Activated T-cell treated with anti-CD3 and anti-CD28 coated beads for 48 hours (primary cell): ENCODE data around the gene PLAAT3.
"Not testable (repeated sequence)": the region's sequence is repeated elsewhere in the genome, so short reads cannot be mapped to it uniquely, and the experiment has no call there.

ENCODE experiments used
- DNase-seq: peaks from one replicate; pipeline ENCODE4 v3.0.0-alpha.2; 2020; ENCODE audit warnings: low read depth

Gene PLAAT3

GRCh38 chr11:63614136-63614671 lies at the start of gene PLAAT3:
PLAAT3 (minus strand) TSS chr11:63614433; CDS start chr11:63614014, 419 bp downstream.
- DNase-seq = peak; percentile 31

GRCh38 chr11:63663809-63664208 lies 49.6 kb upstream of the PLAAT3 start:
- DNase-seq = no peak

- no peak for DNase-seq
Measured at GRCh38 chr11:63660972-63661371, 46.7 kb upstream of the PLAAT3 start.

- DNase-seq = no peak
Measured at GRCh38 chr11:63652671-63653070, 38.4 kb upstream of the PLAAT3 start.

GRCh38 chr11:63643205-63643604 lies 29.0 kb upstream of the PLAAT3 start:
- no peak for DNase-seq

GRCh38 chr11:63641727-63642126 lies 27.5 kb upstream of the PLAAT3 start:
- no peak for DNase-seq

GRCh38 chr11:63639199-63639832 lies 25.1 kb upstream of the PLAAT3 start:
- no peak for DNase-seq

- DNase-seq = not testable (repeated sequence)
Measured at GRCh38 chr11:63638436-63638835, 24.2 kb upstream of the PLAAT3 start.

GRCh38 chr11:63635762-63636465 lies 21.7 kb upstream of the PLAAT3 start:
- peak; percentile 44 for DNase-seq

GRCh38 chr11:63629426-63629825 lies 15.2 kb upstream of the PLAAT3 start:
- no peak for DNase-seq

- DNase-seq = no peak
Measured at GRCh38 chr11:63623513-63624140, 9.4 kb upstream of the PLAAT3 start.

- no peak for DNase-seq
Measured at GRCh38 chr11:63622323-63622722, 8.1 kb upstream of the PLAAT3 start.

GRCh38 chr11:63621071-63621470 lies 6.8 kb upstream of the PLAAT3 start:
- DNase-seq = no peak

- DNase-seq = no peak
Measured at GRCh38 chr11:63619967-63620366, 5.7 kb upstream of the PLAAT3 start.

GRCh38 chr11:63617686-63618085 lies 3.5 kb upstream of the PLAAT3 start:
- not testable (repeated sequence) for DNase-seq

- DNase-seq = no peak
Measured at GRCh38 chr11:63616953-63617352, 2.7 kb upstream of the PLAAT3 start.

GRCh38 chr11:63613517-63614135 lies 607 bp downstream of the PLAAT3 start:
- no peak for DNase-seq

- DNase-seq = no peak
Measured at GRCh38 chr11:63612181-63612580, 2.1 kb downstream of the PLAAT3 start.

- DNase-seq = no peak
Measured at GRCh38 chr11:63611395-63611747, 2.9 kb downstream of the PLAAT3 start.

- no peak for DNase-seq
Measured at GRCh38 chr11:63610604-63611394, 3.4 kb downstream of the PLAAT3 start.

- no peak for DNase-seq
Measured at GRCh38 chr11:63609971-63610580, 4.2 kb downstream of the PLAAT3 start.
